Loucy (cell line): ENCODE data around the gene PFDN2.

Experiments used
- H2AFZ ChIP-seq: fragments of 200-600 bp; sonication (generic); 2 replicates; pipeline ENCODE4 v1.6.0; 2016; ENCODE audit warnings: antibody characterized with exemption, mild to moderate bottlenecking, low read length, moderate library complexity
- H3F3A ChIP-seq: fragments of 200-600 bp; 2 replicates; pipeline ENCODE4 v1.6.0; 2016; ENCODE audit warnings: antibody characterized with exemption, low read depth, mild to moderate bottlenecking
- H3K27me3 ChIP-seq: fragments of 200-600 bp; sonication (generic); 2 replicates; pipeline ENCODE4 v1.6.1; 2014; ENCODE audit warnings: low read length, mild to moderate bottlenecking; ENCODE audit not compliant: insufficient read depth, poor library complexity, severe bottlenecking
- H3K36me3 ChIP-seq: fragments of 200-600 bp; sonication (generic); 2 replicates; pipeline ENCODE4 v1.6.1; 2016; ENCODE audit warnings: low read length; ENCODE audit not compliant: insufficient read depth
- H3K4me1 ChIP-seq: fragments of 200-600 bp; sonication (generic); 2 replicates; pipeline ENCODE4 v1.5.1; 2014; ENCODE audit warnings: low read length, mild to moderate bottlenecking; ENCODE audit not compliant: insufficient read depth, poor library complexity, severe bottlenecking
- H3K4me2 ChIP-seq: fragments of 200-600 bp; sonication (generic); 2 replicates; pipeline ENCODE4 v1.6.0; 2014; ENCODE audit warnings: antibody characterized with exemption, low read length, low read depth, mild to moderate bottlenecking; ENCODE audit not compliant: poor library complexity, severe bottlenecking
- H3K4me3 ChIP-seq: fragments of 200-600 bp; sonication (generic); 2 replicates; pipeline ENCODE4 v1.5.1; 2014; ENCODE audit warnings: low read length, mild to moderate bottlenecking, mixed read lengths; ENCODE audit not compliant: poor library complexity, severe bottlenecking
- H3K79me2 ChIP-seq: fragments of 200-600 bp; sonication (generic); 2 replicates; pipeline ENCODE4 v1.6.1; 2014; ENCODE audit warnings: low read length; ENCODE audit not compliant: insufficient read depth
- H3K9ac ChIP-seq: fragments of 200-600 bp; sonication (generic); 2 replicates; pipeline ENCODE4 v1.6.0; 2014; ENCODE audit warnings: mild to moderate bottlenecking, low read depth, low read length, moderate library complexity; ENCODE audit not compliant: poor library complexity, severe bottlenecking
- H3K9me2 ChIP-seq: fragments of 200-600 bp; sonication (generic); replicated peaks from 2 replicates; pipeline ENCODE4 v1.6.1; 2016; ENCODE audit warnings: low read depth, low read length, mixed read lengths
- H3K9me3 ChIP-seq: fragments of 200-600 bp; sonication (generic); 2 replicates; pipeline ENCODE4 v1.6.1; 2014; ENCODE audit warnings: mild to moderate bottlenecking, antibody characterized with exemption, low read length, low read depth; ENCODE audit not compliant: insufficient read depth
- H4K20me1 ChIP-seq: fragments of 200-600 bp; sonication (generic); 2 replicates; pipeline ENCODE4 v1.6.0; 2014; ENCODE audit warnings: antibody characterized with exemption, low read length, mild to moderate bottlenecking; ENCODE audit not compliant: insufficient read depth, poor library complexity, severe bottlenecking
- CTCF ChIP-seq: fragments of 200-600 bp; sonication (generic); conservative IDR thresholded peaks from 2 replicates; pipeline ENCODE4 v1.5.1; 2014; ENCODE audit warnings: mild to moderate bottlenecking, antibody characterized with exemption, low read length
- EZH2phosphoT487 ChIP-seq: fragments of 200-600 bp; IDR thresholded peaks from 2 replicates; pipeline ENCODE4 v1.6.1; 2018; ENCODE audit warnings: antibody characterized with exemption, mild to moderate bottlenecking, moderate library complexity, borderline replicate concordance

The PFDN2 gene

GRCh38 chr1:161096015-161096414, 21.8 kb downstream of the PFDN2 start:
- TF ChIP-seq EZH2phosphoT487 (no peak), CTCF (no peak)
- Histone ChIP-seq H2AFZ (no peak overlapping the region), H3K9me3 (no peaks in the 10 kb centered on the region), H3K27me3 (no peaks in the 10 kb centered on the region), H3K79me2 (no peaks in the 10 kb centered on the region), H3K4me1 (peaks cover 3% of the 10 kb centered on the region), H3K9me2 (no peaks in the 10 kb centered on the region), H3K36me3 (peaks cover 18% of the 10 kb centered on the region; the same call in 1 of the 2 replicates), H3F3A (no peaks in the 10 kb centered on the region), H3K4me2 (no peak overlapping the region), H3K9ac (no peak overlapping the region), H4K20me1 (no peaks in the 10 kb centered on the region), H3K4me3 (no peak overlapping the region)

GRCh38 chr1:161095230-161095629, 22.6 kb downstream of the PFDN2 start:
- Histone ChIP-seq H3K4me2 (no peak overlapping the region), H3K4me1 (peaks cover 3% of the 10 kb centered on the region), H3K9me2 (no peaks in the 10 kb centered on the region), H3F3A (no peaks in the 10 kb centered on the region), H3K79me2 (no peaks in the 10 kb centered on the region), H3K27me3 (no peaks in the 10 kb centered on the region), H3K9ac (no peak overlapping the region), H2AFZ (no peak overlapping the region), H3K4me3 (no peak overlapping the region), H3K36me3 (peaks cover 13% of the 10 kb centered on the region; the same call in 1 of the 2 replicates), H4K20me1 (no peaks in the 10 kb centered on the region), H3K9me3 (no peaks in the 10 kb centered on the region)
- TF ChIP-seq EZH2phosphoT487 (no peak), CTCF (no peak)

- Histone ChIP-seq H3K4me2 (no peak overlapping the region), H3K27me3 (no peaks in the 10 kb centered on the region), H4K20me1 (no peaks in the 10 kb centered on the region), H3K9me2 (no peaks in the 10 kb centered on the region), H3K9ac (no peak overlapping the region), H3K79me2 (no peaks in the 10 kb centered on the region), H3K9me3 (no peaks in the 10 kb centered on the region), H3K36me3 (peaks cover 5% of the 10 kb centered on the region; the same call in 1 of the 2 replicates), H3F3A (no peaks in the 10 kb centered on the region), H3K4me3 (no peak overlapping the region), H3K4me1 (peaks cover 3% of the 10 kb centered on the region), H2AFZ (no peak overlapping the region)
- TF ChIP-seq CTCF (no peak), EZH2phosphoT487 (no peak)
Observed at GRCh38 chr1:161094481-161094880, 23.4 kb downstream of the PFDN2 start.
